Measurements from ENCODE around the gene IKZF2. TPM values are rescaled to one million over a fixed set of nuclear protein-coding genes. Genes with fewer than 3 reads are reported as not detected.

The IKZF2 gene
- total RNA-seq, 1 donor from 2014 or later, result 21.9 TPM

- no peaks in the 10 kb centered on the region for H3K4me1 Mint-ChIP-seq (ENCODE audit: low read depth)
- no peak overlapping the region for H3K4me3 Mint-ChIP-seq (ENCODE audit: low read depth)
- DNase-seq (ENCODE audit: low spot score, unreplicated experiment), result no peak
- TF ChIP-seq, protein P1, sequence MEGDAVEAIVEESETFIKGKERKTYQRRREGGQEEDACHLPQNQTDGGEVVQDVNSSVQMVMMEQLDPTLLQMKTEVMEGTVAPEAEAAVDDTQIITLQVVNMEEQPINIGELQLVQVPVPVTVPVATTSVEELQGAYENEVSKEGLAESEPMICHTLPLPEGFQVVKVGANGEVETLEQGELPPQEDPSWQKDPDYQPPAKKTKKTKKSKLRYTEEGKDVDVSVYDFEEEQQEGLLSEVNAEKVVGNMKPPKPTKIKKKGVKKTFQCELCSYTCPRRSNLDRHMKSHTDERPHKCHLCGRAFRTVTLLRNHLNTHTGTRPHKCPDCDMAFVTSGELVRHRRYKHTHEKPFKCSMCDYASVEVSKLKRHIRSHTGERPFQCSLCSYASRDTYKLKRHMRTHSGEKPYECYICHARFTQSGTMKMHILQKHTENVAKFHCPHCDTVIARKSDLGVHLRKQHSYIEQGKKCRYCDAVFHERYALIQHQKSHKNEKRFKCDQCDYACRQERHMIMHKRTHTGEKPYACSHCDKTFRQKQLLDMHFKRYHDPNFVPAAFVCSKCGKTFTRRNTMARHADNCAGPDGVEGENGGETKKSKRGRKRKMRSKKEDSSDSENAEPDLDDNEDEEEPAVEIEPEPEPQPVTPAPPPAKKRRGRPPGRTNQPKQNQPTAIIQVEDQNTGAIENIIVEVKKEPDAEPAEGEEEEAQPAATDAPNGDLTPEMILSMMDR (IDR thresholded peaks at IDR 0.05; ENCODE audit: unreplicated experiment), result no peak
- no peaks in the 10 kb centered on the region for H3K27me3 Mint-ChIP-seq
- H3K36me3 Mint-ChIP-seq (ENCODE audit: insufficient read depth), result peaks cover 5% of the 10 kb centered on the region
- no peak overlapping the region for H3K27ac Mint-ChIP-seq
- no peaks in the 10 kb centered on the region for H3K9me3 Mint-ChIP-seq (ENCODE audit: low read depth)
Observed at GRCh38 chr2:213013979-213014378, 137.4 kb downstream of the IKZF2 start.

DNA sequence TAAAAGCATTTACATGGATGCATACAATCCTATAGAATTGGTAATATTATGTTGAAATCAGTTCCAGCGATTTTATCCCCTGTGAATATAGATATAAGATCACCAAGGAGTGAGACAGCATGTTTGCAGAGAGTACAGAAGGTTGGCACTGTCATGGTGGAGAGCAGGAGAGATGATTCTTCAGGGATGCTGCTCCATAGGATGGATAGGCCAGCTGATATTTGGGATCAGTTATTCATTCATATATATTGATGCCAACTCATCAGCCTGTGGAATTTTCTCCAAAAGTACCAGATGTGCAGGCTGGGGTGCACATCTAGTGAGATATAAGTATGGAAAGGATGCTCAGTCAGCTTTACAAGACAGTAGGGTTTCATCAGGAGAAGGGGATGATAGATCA lies 139.9 kb downstream of the IKZF2 start:
- Mint-ChIP-seq H3K36me3 (ENCODE audit: insufficient read depth) (peaks cover 5% of the 10 kb centered on the region), H3K4me1 (ENCODE audit: low read depth) (no peaks in the 10 kb centered on the region), H3K4me3 (ENCODE audit: low read depth) (no peak overlapping the region), H3K9me3 (ENCODE audit: low read depth) (no peaks in the 10 kb centered on the region), H3K27ac (no peak overlapping the region), H3K27me3 (no peaks in the 10 kb centered on the region)
- DNase-seq (ENCODE audit: low spot score, unreplicated experiment), result no peak
- TF ChIP-seq, protein P1 (IDR thresholded peaks at IDR 0.05; ENCODE audit: unreplicated experiment), result no peak

DNA sequence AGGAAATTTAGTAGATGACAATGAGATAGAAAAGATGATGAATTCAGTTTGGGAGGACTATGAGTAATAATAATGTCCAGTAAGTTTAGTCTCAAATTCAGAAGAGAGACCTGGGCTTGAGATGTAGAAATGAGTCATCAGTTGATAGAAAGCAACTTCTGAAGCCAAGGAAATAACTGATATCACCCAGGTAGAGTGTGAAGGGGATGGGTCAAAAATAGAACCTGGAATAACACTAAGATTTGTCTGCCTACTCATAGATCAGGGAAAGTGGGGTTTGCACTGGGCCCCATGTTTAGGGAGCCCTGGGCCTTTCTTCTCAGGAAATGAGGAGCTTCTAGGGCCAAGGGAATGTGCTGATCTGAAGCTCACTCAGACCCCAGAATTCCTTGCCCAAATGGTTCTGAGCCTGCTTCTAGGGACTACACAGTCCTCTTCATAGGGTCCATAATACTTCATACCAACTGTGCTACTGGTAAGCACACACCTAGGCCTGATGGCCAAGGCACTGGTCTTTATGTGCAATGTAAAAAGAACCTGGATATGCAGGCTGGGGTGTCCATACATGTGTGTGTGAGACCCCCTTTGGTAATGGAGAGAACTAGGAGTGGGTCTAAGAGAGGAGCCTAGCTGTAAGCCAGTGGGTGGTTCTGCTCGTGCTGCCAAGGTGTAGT lies 141.2 kb downstream of the IKZF2 start:
- H3K36me3 Mint-ChIP-seq (ENCODE audit: insufficient read depth), result peaks cover 7% of the 10 kb centered on the region
- no peaks in the 10 kb centered on the region for H3K9me3 Mint-ChIP-seq (ENCODE audit: low read depth)
- no peak overlapping the region for H3K4me3 Mint-ChIP-seq (ENCODE audit: low read depth)
- H3K4me1 Mint-ChIP-seq (ENCODE audit: low read depth), result no peaks in the 10 kb centered on the region
- no peak for DNase-seq (ENCODE audit: low spot score, unreplicated experiment)
- TF ChIP-seq, protein P1 (IDR thresholded peaks at IDR 0.05; ENCODE audit: unreplicated experiment), result no peak
- no peaks in the 10 kb centered on the region for H3K27me3 Mint-ChIP-seq
- H3K27ac Mint-ChIP-seq, result no peak overlapping the region

- Mint-ChIP-seq H3K27me3 (no peaks in the 10 kb centered on the region), H3K36me3 (ENCODE audit: insufficient read depth) (peaks cover 7% of the 10 kb centered on the region), H3K27ac (no peak overlapping the region), H3K4me3 (ENCODE audit: low read depth) (no peak overlapping the region), H3K9me3 (ENCODE audit: low read depth) (no peaks in the 10 kb centered on the region), H3K4me1 (ENCODE audit: low read depth) (no peaks in the 10 kb centered on the region)
- TF ChIP-seq, protein P1 (IDR thresholded peaks at IDR 0.05; ENCODE audit: unreplicated experiment), result no peak
- no peak for DNase-seq (ENCODE audit: low spot score, unreplicated experiment)
Observed at GRCh38 chr2:213007290-213007838, 144.0 kb downstream of the IKZF2 start.

DNA sequence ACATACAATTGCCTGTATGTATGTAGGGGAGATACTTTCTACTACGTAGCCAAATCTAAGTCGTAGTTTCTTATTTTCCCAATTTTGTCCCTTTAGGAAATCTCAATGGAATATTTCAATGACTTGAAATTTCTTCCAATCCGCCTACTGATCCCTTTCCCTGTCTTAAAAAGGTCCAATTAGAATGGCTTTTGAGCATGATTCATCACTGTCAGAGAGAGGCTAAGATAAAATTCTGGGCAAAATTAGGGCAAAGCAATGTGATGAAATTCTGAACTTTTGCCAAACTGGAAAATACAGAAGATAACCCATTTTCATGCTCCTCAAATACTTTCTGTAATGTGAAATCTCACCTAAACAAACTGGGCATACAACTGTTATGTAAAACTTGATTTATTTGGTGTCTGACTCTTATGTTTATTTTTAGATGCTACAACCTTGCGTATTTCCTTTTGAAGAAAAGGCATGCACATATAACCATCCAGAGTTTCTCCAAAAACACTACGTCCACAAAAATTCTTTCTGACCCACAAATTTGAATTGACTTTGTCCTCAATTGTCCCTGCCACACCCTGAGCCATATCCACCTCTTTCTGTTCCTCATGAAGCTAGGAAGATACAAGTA lies 147.1 kb downstream of the IKZF2 start:
- Mint-ChIP-seq H3K4me1 (ENCODE audit: low read depth) (no peaks in the 10 kb centered on the region), H3K36me3 (ENCODE audit: insufficient read depth) (peaks cover 4% of the 10 kb centered on the region), H3K27ac (no peak overlapping the region), H3K27me3 (no peaks in the 10 kb centered on the region), H3K4me3 (ENCODE audit: low read depth) (no peak overlapping the region), H3K9me3 (ENCODE audit: low read depth) (no peaks in the 10 kb centered on the region)
- TF ChIP-seq, protein P1 (IDR thresholded peaks at IDR 0.05; ENCODE audit: unreplicated experiment), result no peak
- no peak for DNase-seq (ENCODE audit: low spot score, unreplicated experiment)
